Gastroesophageal sphincter (tissue), 4 donors: ENCODE data around the gene EPG5. TPM values are rescaled to one million over a fixed set of nuclear protein-coding genes. Genes with fewer than 3 reads are reported as not detected.

Experiments
- ATAC-seq: fragments of 150-250 bp; one replicate; pipeline ENCODE4 v1.9.1; 2016; ENCODE audit warnings: mild to moderate bottlenecking, moderate library complexity
- H3K27ac ChIP-seq, 4 donors: fragments of 200-600 bp; sonication (generic) in 3 of 4; 1 replicate in 3 of 4; 2 replicates in 1 of 4; pipeline ENCODE4 v1.5.1; 2016 to 2019
- H3K27me3 ChIP-seq: fragments of 200-600 bp; sonication (generic); one replicate; pipeline ENCODE4 v1.5.1; 2019
- H3K36me3 ChIP-seq, 2 donors: fragments of 200-600 bp; sonication (generic); one replicate each; pipeline ENCODE4 v1.5.1; 2019; ENCODE audit warnings: control low read depth in 1 of 2
- H3K4me1 ChIP-seq, 3 donors: fragments of 200-600 bp; sonication (generic); 1 replicate in 2 of 3; 2 replicates in 1 of 3; pipeline ENCODE4 v1.5.1; 2016 to 2019; ENCODE audit warnings: control low read depth in 2 of 3
- H3K4me3 ChIP-seq, 2 donors: fragments of 200-600 bp; sonication (generic); one replicate each; pipeline ENCODE4 v1.5.1; 2019; ENCODE audit warnings: mild to moderate bottlenecking in 1 of 2, moderate library complexity in 1 of 2
- H3K9me3 ChIP-seq, 3 donors: fragments of 200-600 bp; sonication (generic); one replicate each; pipeline ENCODE4 v1.5.1; 2017 to 2019; ENCODE audit warnings: control low read depth in 2 of 3
- CTCF ChIP-seq, 4 experiments: fragments of 200-600 bp in 2 of 4; fragments of 450-650 bp in 2 of 4; sonication (generic) in 1 of 4; IDR thresholded peaks; one replicate each; pipeline ENCODE4 v1.5.1; 2017 to 2019; ENCODE audit warnings: antibody characterized with exemption in 4 of 4, mild to moderate bottlenecking in 2 of 4, moderate library complexity in 2 of 4
- EP300 ChIP-seq: sonication (generic); formaldehyde crosslinking; IDR thresholded peaks from one replicate; pipeline ENCODE4 v1.6.1; 2017; ENCODE audit warnings: antibody characterized with exemption, mild to moderate bottlenecking
- POLR2A ChIP-seq, 2 donors: fragments of 450-650 bp; IDR thresholded peaks; one replicate each; pipeline ENCODE4 v1.6.1; 2017; ENCODE audit warnings: antibody characterized with exemption in 2 of 2, mild to moderate bottlenecking in 2 of 2, moderate library complexity in 1 of 2
- POLR2AphosphoS5 ChIP-seq: sonication (generic); formaldehyde crosslinking; IDR thresholded peaks from one replicate; pipeline ENCODE4 v1.6.1; 2017; ENCODE audit warnings: antibody characterized with exemption
- WGBS, 2 donors: methylation state at CpG; one replicate each; pipeline ENCODE4 v1.1.5; 2018; ENCODE audit warnings: low coverage in 1 of 2; 5-methylcytosine and 5-hydroxymethylcytosine counted together
- total RNA-seq, 4 donors: library from RNA; depleted of rRNA; stranded (reverse); fragments of >200 nt; gene quantifications; one replicate each; pipeline ENCODE4 v1.1.0, GENCODE V29; 2016

Gene EPG5
- total RNA-seq, 4 donors from 2014 or later: 17.3 to 33.7 (median 28.4) TPM

- ATAC-seq: no peak
- Histone ChIP-seq H3K27ac (no peak overlapping the region), H3K36me3 (peaks cover 6 to 62% of the 10 kb centered on the region in 2 donors), H3K27me3 (no peaks in the 10 kb centered on the region), H3K9me3 (no peaks in the 10 kb centered on the region), H3K4me1 (peaks cover 0 to 9% (median 0%) of the 10 kb centered on the region in 3 donors), H3K4me3 (no peak overlapping the region)
- WGBS, 2 donors: 70 to 72% methylated on average over 4 to 5 of the region's 7 CpGs
- no peak for TF ChIP-seq POLR2AphosphoS5
- TF ChIP-seq EP300: no peak
- TF ChIP-seq CTCF (IDR thresholded peaks at IDR 0.05): no peak
- TF ChIP-seq POLR2A (IDR thresholded peaks at IDR 0.05): no peak
These were observed 12.8 kb downstream of the EPG5 start for GRCh38 chr18:45954070-45954934.

GRCh38 chr18:45951016-45951714, 16.0 kb downstream of the EPG5 start:
- Histone ChIP-seq H3K9me3 (no peaks in the 10 kb centered on the region), H3K27me3 (no peaks in the 10 kb centered on the region), H3K4me1 (no peaks in the 10 kb centered on the region), H3K27ac (no peak overlapping the region), H3K4me3 (no peak overlapping the region), H3K36me3 (peaks cover 10 to 94% of the 10 kb centered on the region in 2 donors)
- TF ChIP-seq POLR2AphosphoS5: no peak
- no peak for TF ChIP-seq EP300
- TF ChIP-seq POLR2A (IDR thresholded peaks at IDR 0.05): no peak
- no peak for TF ChIP-seq CTCF (IDR thresholded peaks at IDR 0.05)
- 60 to 67% methylated on average over 4 of the region's 4 CpGs for WGBS, 2 donors
- ATAC-seq: no peak

- peaks cover 7 to 100% of the 10 kb centered on the region in 2 donors for H3K36me3 ChIP-seq
- no peak overlapping the region for H3K27ac ChIP-seq
- 78 to 83% methylated on average over 1 to 3 of the region's 5 CpGs for WGBS, 2 donors
- no peaks in the 10 kb centered on the region for H3K9me3 ChIP-seq
- ATAC-seq: no peak
- TF ChIP-seq POLR2A (IDR thresholded peaks at IDR 0.05): no peak
- no peaks in the 10 kb centered on the region for H3K4me1 ChIP-seq
- no peak overlapping the region for H3K4me3 ChIP-seq
- H3K27me3 ChIP-seq: no peaks in the 10 kb centered on the region
These were observed 21.5 kb downstream of the EPG5 start for GRCh38 chr18:45945669-45946068.

GRCh38 chr18:45940724-45941123, 26.4 kb downstream of the EPG5 start:
- H3K27me3 ChIP-seq: no peaks in the 10 kb centered on the region
- TF ChIP-seq POLR2AphosphoS5: no peak
- TF ChIP-seq POLR2A (IDR thresholded peaks at IDR 0.05): no peak
- no peak for TF ChIP-seq EP300
- TF ChIP-seq CTCF (IDR thresholded peaks at IDR 0.05): no peak
- H3K36me3 ChIP-seq: peaks cover 3 to 98% of the 10 kb centered on the region in 2 donors
- WGBS, 2 donors: 76 to 83% methylated on average over 2 of the region's 2 CpGs
- H3K4me1 ChIP-seq: no peaks in the 10 kb centered on the region
- no peaks in the 10 kb centered on the region for H3K9me3 ChIP-seq
- H3K27ac ChIP-seq: no peak overlapping the region
- ATAC-seq: no peak
- no peak overlapping the region for H3K4me3 ChIP-seq

- WGBS, 2 donors: 81 to 85% methylated on average over 1 of the region's 2 CpGs
- Histone ChIP-seq H3K4me1 (no peaks in the 10 kb centered on the region), H3K4me3 (no peak overlapping the region), H3K27me3 (no peaks in the 10 kb centered on the region), H3K27ac (no peak overlapping the region), H3K36me3 (peaks cover 3 to 98% of the 10 kb centered on the region in 2 donors), H3K9me3 (no peaks in the 10 kb centered on the region)
- ATAC-seq: no peak
- no peak for TF ChIP-seq POLR2A (IDR thresholded peaks at IDR 0.05)
- TF ChIP-seq POLR2AphosphoS5: no peak
- TF ChIP-seq EP300: no peak
- TF ChIP-seq CTCF (IDR thresholded peaks at IDR 0.05): no peak
These were observed 27.9 kb downstream of the EPG5 start for GRCh38 chr18:45939236-45939635.
